Stimulated activated CD8-positive, alpha-beta memory T cell treated with anti-CD3 and anti-CD28 coated beads, Interleukin-4, amount 100 ng/mL, for 1 hour (primary cell): Measurements from ENCODE around the gene KLHDC2.
A peak's percentile ranks its signal among the peaks of the same experiment; 100 is the strongest.
"Not testable (repeated sequence)": the region's sequence is repeated elsewhere in the genome, so short reads cannot be mapped to it uniquely, and the experiment has no call there.

Experiments used
- DNase-seq, 2 donors: peaks; one replicate each; pipeline ENCODE4 v3.0.0-alpha.2; 2020; ENCODE audit warnings: low read depth in 2 of 2, low spot score in 1 of 2

KLHDC2 gene

GRCh38 chr14:49767571-49768300 lies at the start of gene KLHDC2:
TSS of gene KLHDC2 (plus strand) at chr14:49768153. CDS start at chr14:49768469, 316 bp downstream.
- DNase-seq, result peak; percentile 58 to 77

GRCh38 chr14:49720744-49721143 lies 47.2 kb upstream of the KLHDC2 start:
- no peak for DNase-seq

- DNase-seq, result not testable (repeated sequence)
Measured at GRCh38 chr14:49721733-49722435, 46.1 kb upstream of the KLHDC2 start.

GRCh38 chr14:49727171-49727570 lies 40.8 kb upstream of the KLHDC2 start:
- DNase-seq, result no peak

GRCh38 chr14:49732896-49733295 lies 35.1 kb upstream of the KLHDC2 start:
- no peak for DNase-seq

GRCh38 chr14:49733836-49734235 lies 34.1 kb upstream of the KLHDC2 start:
- no peak for DNase-seq

GRCh38 chr14:49735669-49736068 lies 32.3 kb upstream of the KLHDC2 start:
- not testable (repeated sequence) for DNase-seq

GRCh38 chr14:49745191-49745590 lies 22.8 kb upstream of the KLHDC2 start:
- DNase-seq, result no peak

GRCh38 chr14:49746476-49746875 lies 21.5 kb upstream of the KLHDC2 start:
- not testable (repeated sequence) for DNase-seq

GRCh38 chr14:49754570-49755097 lies 13.3 kb upstream of the KLHDC2 start:
- no peak for DNase-seq

- no peak for DNase-seq
Measured at GRCh38 chr14:49755378-49755777, 12.6 kb upstream of the KLHDC2 start.

- no peak for DNase-seq
Measured at GRCh38 chr14:49761839-49762551, 6.0 kb upstream of the KLHDC2 start.

GRCh38 chr14:49766839-49767238 lies 1.1 kb upstream of the KLHDC2 start:
- no peak for DNase-seq

GRCh38 chr14:49767270-49767570 lies 733 bp upstream of the KLHDC2 start:
- DNase-seq, result no peak

GRCh38 chr14:49768301-49769121 lies 558 bp downstream of the KLHDC2 start:
- DNase-seq, result peak; percentile 8 to 29

GRCh38 chr14:49769171-49769570 lies 1.2 kb downstream of the KLHDC2 start:
- no peak for DNase-seq

GRCh38 chr14:49769581-49770211 lies 1.7 kb downstream of the KLHDC2 start:
- no peak for DNase-seq

GRCh38 chr14:49770212-49770817 lies 2.4 kb downstream of the KLHDC2 start:
- DNase-seq, result no peak

- DNase-seq, result not testable (repeated sequence)
Measured at GRCh38 chr14:49771691-49772090, 3.7 kb downstream of the KLHDC2 start.

GRCh38 chr14:49774106-49774505 lies 6.2 kb downstream of the KLHDC2 start:
- no peak for DNase-seq
